Measurements from ENCODE around the gene LRMDA. TPM values are rescaled to one million over a fixed set of nuclear protein-coding genes. Genes with fewer than 3 reads are reported as not detected.

Gene LRMDA
- total RNA-seq, 1 donor from 2014 or later = 0.96 TPM

DNA sequence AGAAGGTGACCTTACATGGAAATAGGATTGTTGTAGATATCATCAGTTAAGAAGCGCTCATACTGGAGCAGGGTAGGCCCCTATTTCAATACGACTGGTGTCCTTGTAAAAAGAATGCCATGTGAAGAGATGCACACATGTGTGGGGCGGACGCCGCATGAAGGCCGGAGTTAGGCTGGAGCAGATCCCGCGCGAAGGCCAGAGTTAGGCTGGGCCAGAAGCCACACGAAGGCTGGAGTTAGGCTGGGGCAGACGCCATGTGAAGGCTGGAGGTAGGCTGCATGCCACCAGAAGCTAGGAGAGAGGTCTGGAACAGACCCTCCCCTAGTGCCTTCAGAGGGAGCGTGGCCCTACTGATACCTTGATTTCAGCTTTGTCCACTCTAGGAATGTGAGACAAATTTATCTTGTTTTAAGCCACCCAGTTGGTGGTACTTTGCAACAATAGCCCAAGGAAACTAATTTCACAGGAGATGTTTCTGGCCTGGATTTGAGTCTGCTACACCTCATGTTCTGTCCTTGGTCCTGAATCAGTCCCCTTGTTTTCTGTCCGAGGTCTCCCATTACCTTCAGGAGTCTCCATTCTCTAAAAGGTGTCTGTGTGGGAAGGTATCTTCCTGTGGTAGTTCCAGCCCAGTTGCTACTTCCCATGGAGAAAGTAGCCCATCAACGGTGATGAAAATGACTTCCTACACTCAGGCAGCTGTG, 585.8 kb downstream of the LRMDA start:
- H3K36me3 ChIP-seq = no peaks in the 10 kb centered on the region
- H3K4me3 ChIP-seq = no peak overlapping the region
- TF ChIP-seq, protein P1, sequence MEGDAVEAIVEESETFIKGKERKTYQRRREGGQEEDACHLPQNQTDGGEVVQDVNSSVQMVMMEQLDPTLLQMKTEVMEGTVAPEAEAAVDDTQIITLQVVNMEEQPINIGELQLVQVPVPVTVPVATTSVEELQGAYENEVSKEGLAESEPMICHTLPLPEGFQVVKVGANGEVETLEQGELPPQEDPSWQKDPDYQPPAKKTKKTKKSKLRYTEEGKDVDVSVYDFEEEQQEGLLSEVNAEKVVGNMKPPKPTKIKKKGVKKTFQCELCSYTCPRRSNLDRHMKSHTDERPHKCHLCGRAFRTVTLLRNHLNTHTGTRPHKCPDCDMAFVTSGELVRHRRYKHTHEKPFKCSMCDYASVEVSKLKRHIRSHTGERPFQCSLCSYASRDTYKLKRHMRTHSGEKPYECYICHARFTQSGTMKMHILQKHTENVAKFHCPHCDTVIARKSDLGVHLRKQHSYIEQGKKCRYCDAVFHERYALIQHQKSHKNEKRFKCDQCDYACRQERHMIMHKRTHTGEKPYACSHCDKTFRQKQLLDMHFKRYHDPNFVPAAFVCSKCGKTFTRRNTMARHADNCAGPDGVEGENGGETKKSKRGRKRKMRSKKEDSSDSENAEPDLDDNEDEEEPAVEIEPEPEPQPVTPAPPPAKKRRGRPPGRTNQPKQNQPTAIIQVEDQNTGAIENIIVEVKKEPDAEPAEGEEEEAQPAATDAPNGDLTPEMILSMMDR (IDR thresholded peaks at IDR 0.05) = no peak
- no peak overlapping the region for H3K27ac ChIP-seq
- no peaks in the 10 kb centered on the region for H3K27me3 ChIP-seq
- no peaks in the 10 kb centered on the region for H3K4me1 ChIP-seq
- DNase-seq (ENCODE audit: low spot score in 2 of 2) = no peak
- no peaks in the 10 kb centered on the region for H3K9me3 ChIP-seq
- intact Hi-C loops (cut with DNase I) = no loop called here

DNA sequence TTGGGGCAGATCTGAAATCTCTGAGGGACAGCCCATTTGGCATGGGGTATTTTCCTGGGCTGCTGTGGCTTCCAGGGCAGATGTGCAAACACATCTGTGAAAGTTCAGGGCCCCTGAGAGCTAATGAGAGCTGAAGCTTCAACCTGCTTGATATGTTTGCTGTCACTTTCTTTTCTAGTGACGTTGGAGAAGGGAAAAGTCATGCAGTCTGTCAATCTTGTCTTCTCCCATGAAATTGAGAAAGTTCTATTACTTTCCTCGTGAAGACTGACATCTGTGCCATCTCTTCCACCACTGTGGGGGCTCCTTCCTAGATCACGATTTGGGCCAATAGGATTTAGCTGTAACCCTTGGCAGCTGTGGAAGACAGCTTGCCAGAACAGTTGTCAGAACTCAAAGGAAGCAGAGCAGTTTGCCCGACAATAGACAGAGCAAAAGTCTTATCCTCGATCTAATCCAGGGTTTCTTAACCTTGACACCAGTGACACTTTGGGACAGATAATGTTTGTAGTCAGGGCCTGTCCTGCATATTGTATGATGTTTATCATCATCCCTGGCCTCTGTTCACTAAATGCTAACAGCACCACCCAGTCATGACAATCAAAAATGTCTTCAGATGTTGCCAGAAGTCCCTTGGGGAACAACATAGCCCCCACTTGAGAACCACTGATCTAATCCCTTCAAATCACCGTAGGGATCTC, 586.5 kb downstream of the LRMDA start:
- H3K27me3 ChIP-seq = no peaks in the 10 kb centered on the region
- no peaks in the 10 kb centered on the region for H3K4me1 ChIP-seq
- no peak overlapping the region for H3K27ac ChIP-seq
- TF ChIP-seq, protein P1 (IDR thresholded peaks at IDR 0.05) = no peak
- no peaks in the 10 kb centered on the region for H3K36me3 ChIP-seq
- intact Hi-C loops (cut with DNase I) = no loop called here
- no peak for DNase-seq (ENCODE audit: low spot score in 2 of 2)
- H3K4me3 ChIP-seq = no peak overlapping the region
- no peaks in the 10 kb centered on the region for H3K9me3 ChIP-seq

DNA sequence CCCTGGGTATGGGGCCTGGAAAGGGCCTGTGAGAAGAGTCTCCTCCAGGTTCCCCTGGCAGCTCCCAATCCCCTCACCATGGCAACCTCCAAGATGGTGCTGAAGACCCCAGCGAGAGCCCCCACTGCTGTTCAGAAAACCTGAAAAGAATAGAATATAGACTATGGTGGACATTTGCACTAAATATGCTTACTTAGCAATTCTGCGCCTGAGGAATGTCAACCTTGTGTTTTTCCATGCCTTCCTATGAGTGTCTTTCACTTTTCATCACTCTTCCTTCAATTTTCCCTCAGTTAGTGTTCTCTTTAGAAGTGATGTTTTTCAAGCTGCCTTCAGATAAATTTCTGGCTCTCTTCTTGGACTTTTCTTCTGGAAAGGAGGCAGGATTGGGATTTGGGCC, 589.2 kb downstream of the LRMDA start:
- Histone ChIP-seq H3K27me3 (no peaks in the 10 kb centered on the region), H3K36me3 (no peaks in the 10 kb centered on the region), H3K9me3 (no peaks in the 10 kb centered on the region), H3K4me1 (no peaks in the 10 kb centered on the region), H3K4me3 (no peak overlapping the region), H3K27ac (no peak overlapping the region)
- no peak for DNase-seq (ENCODE audit: low spot score in 2 of 2)
- intact Hi-C loops (cut with DNase I) = no loop called here
- TF ChIP-seq, protein P1 (IDR thresholded peaks at IDR 0.05) = no peak

DNA sequence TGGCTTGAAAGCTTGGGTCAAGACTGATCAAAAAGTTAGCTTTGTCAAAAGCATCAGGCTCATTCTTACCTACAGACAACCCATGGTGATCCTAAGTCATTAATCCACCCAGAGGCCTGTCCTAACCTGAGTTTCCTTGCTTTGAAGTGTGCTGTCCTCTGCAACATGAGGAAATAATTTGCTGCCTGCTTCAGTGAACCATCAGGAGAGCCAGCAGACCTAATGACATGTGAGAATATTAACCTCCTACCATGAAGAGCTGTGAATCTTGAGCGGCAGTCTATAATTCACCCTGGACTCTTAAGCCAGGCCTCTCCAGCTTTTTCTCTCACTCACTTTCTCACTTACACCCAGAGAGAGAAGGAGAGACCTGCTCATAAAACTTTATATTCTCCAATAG, 590.0 kb downstream of the LRMDA start:
- no peaks in the 10 kb centered on the region for H3K4me1 ChIP-seq
- no peak for DNase-seq (ENCODE audit: low spot score in 2 of 2)
- H3K4me3 ChIP-seq = no peak overlapping the region
- no peaks in the 10 kb centered on the region for H3K9me3 ChIP-seq
- intact Hi-C loops (cut with DNase I) = no loop called here
- H3K27me3 ChIP-seq = no peaks in the 10 kb centered on the region
- no peaks in the 10 kb centered on the region for H3K36me3 ChIP-seq
- TF ChIP-seq, protein P1 (IDR thresholded peaks at IDR 0.05) = no peak
- no peak overlapping the region for H3K27ac ChIP-seq

DNA sequence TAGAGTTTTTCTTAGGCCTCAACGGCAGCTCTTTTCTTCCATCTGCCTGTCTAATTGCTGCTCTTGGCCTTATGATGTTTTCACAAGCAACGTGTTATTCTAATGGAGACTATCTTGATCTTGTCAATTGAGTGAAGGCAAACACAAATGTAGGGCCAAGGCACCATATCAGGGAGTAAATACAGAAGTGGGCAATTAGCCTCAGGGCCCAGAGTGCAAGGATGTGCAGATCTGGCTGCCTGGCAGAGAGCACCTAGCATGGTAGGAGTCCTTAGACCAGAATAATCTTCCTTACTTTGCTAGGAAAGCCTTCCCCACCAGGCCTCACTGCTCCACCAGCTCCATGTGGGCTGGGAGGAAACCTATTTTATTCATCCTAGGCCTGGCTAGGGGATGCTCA, 590.9 kb downstream of the LRMDA start:
- no peak overlapping the region for H3K27ac ChIP-seq
- H3K9me3 ChIP-seq = no peaks in the 10 kb centered on the region
- no peaks in the 10 kb centered on the region for H3K27me3 ChIP-seq
- no peaks in the 10 kb centered on the region for H3K4me1 ChIP-seq
- intact Hi-C loops (cut with DNase I) = no loop called here
- no peak overlapping the region for H3K4me3 ChIP-seq
- no peak for DNase-seq (ENCODE audit: low spot score in 2 of 2)
- TF ChIP-seq, protein P1 (IDR thresholded peaks at IDR 0.05) = no peak
- H3K36me3 ChIP-seq = no peaks in the 10 kb centered on the region

All from ascending aorta (tissue), 2 donors.